DOHH2 (cell line): ENCODE results near the gene TMEM61.

Experiments
- H3F3A ChIP-seq: fragments of 200-600 bp; sonication (generic), shearing (Covaris generic); 2 replicates; pipeline ENCODE4 v1.6.0; 2016; ENCODE audit warnings: antibody characterized with exemption, mild to moderate bottlenecking; ENCODE audit not compliant: control insufficient read depth, insufficient read depth
- H3K27ac ChIP-seq: fragments of 200-600 bp; sonication (generic); 2 replicates; pipeline ENCODE4 v1.5.1; 2014; ENCODE audit warnings: low read depth, mild to moderate bottlenecking, low read length, moderate library complexity
- H3K27me3 ChIP-seq: fragments of 200-600 bp; sonication (generic); 2 replicates; pipeline ENCODE4 v1.6.1; 2014; ENCODE audit warnings: mild to moderate bottlenecking, low read length, mixed read lengths; ENCODE audit not compliant: control insufficient read depth
- H3K36me3 ChIP-seq: fragments of 200-600 bp; sonication (generic); 2 replicates; pipeline ENCODE4 v1.6.1; 2014; ENCODE audit warnings: mild to moderate bottlenecking, low read length, moderate library complexity, mixed read lengths; ENCODE audit not compliant: control insufficient read depth
- H3K4me1 ChIP-seq: fragments of 200-600 bp; sonication (generic); 2 replicates; pipeline ENCODE4 v1.6.1; 2014; ENCODE audit warnings: mild to moderate bottlenecking, low read length, mixed read lengths; ENCODE audit not compliant: control insufficient read depth
- H3K4me2 ChIP-seq: fragments of 200-600 bp; sonication (generic); 2 replicates; pipeline ENCODE4 v1.6.0; 2014; ENCODE audit warnings: mild to moderate bottlenecking, low read length, moderate library complexity
- H3K4me3 ChIP-seq: fragments of 200-600 bp; sonication (generic); 2 replicates; pipeline ENCODE4 v1.5.1; 2014; ENCODE audit warnings: mild to moderate bottlenecking, low read length, mixed read lengths
- H3K79me2 ChIP-seq: fragments of 200-600 bp; sonication (generic); 2 replicates; pipeline ENCODE4 v1.6.1; 2014; ENCODE audit warnings: mild to moderate bottlenecking, low read length, mixed read lengths; ENCODE audit not compliant: control insufficient read depth
- H3K9me2 ChIP-seq: fragments of 200-600 bp; sonication (generic); replicated peaks from 2 replicates; pipeline ENCODE4 v1.6.1; 2014; ENCODE audit warnings: mild to moderate bottlenecking, low read length, mixed read lengths; ENCODE audit not compliant: control insufficient read depth
- H3K9me3 ChIP-seq: fragments of 200-600 bp; sonication (generic); 2 replicates; pipeline ENCODE4 v1.6.1; 2014; ENCODE audit warnings: antibody characterized with exemption, low read length, mixed read lengths; ENCODE audit not compliant: control insufficient read depth, insufficient read depth
- H4K20me1 ChIP-seq: fragments of 200-600 bp; sonication (generic); 2 replicates; pipeline ENCODE4 v1.6.0; 2014; ENCODE audit warnings: low read depth, mild to moderate bottlenecking, antibody characterized with exemption, low read length, moderate library complexity; ENCODE audit not compliant: control insufficient read depth, insufficient read depth
- EZH2phosphoT487 ChIP-seq: fragments of 200-600 bp; sonication (generic); IDR thresholded peaks from 2 replicates; pipeline ENCODE4 v1.6.1; 2017; ENCODE audit warnings: borderline replicate concordance, mild to moderate bottlenecking, antibody characterized with exemption, low read length, moderate library complexity, mixed read lengths
- TF ChIP-seq, protein P1 (sequence below): fragments of 200-600 bp; sonication (generic); IDR thresholded peaks from one replicate; pipeline ENCODE4 v1.5.1; 2014; ENCODE audit warnings: antibody characterized with exemption, mild to moderate bottlenecking, low read depth, low read length; ENCODE audit not compliant: poor library complexity, severe bottlenecking

Gene TMEM61

DNA sequence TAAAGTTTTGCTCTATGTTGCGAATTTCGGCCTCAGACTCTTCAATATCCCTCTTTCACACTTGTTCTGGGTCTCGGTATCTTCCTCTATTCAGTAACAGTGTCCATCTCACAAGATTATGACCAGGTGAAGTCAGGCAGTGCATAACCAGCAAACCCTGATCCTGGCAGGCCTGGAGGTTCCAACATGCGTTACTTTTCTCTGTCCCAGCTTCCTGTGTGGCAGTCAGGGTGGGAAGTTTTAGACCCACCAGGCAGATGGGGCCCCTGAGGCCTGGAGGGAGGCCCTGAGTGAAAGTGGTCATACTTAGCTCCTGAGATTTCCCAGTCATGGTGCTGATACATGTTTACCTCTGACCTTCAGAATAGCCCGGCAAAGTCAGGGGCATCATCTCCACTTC is 5.1 kb downstream of the TMEM61 start:
- no peak for TF ChIP-seq EZH2phosphoT487
- TF ChIP-seq, protein P1, sequence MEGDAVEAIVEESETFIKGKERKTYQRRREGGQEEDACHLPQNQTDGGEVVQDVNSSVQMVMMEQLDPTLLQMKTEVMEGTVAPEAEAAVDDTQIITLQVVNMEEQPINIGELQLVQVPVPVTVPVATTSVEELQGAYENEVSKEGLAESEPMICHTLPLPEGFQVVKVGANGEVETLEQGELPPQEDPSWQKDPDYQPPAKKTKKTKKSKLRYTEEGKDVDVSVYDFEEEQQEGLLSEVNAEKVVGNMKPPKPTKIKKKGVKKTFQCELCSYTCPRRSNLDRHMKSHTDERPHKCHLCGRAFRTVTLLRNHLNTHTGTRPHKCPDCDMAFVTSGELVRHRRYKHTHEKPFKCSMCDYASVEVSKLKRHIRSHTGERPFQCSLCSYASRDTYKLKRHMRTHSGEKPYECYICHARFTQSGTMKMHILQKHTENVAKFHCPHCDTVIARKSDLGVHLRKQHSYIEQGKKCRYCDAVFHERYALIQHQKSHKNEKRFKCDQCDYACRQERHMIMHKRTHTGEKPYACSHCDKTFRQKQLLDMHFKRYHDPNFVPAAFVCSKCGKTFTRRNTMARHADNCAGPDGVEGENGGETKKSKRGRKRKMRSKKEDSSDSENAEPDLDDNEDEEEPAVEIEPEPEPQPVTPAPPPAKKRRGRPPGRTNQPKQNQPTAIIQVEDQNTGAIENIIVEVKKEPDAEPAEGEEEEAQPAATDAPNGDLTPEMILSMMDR = no peak
- Histone ChIP-seq H3K9me2 (no peaks in the 10 kb centered on the region), H4K20me1 (no peaks in the 10 kb centered on the region), H3K9me3 (no peaks in the 10 kb centered on the region), H3K4me2 (no peak overlapping the region), H3K27ac (no peak overlapping the region), H3K4me3 (no peak overlapping the region), H3K27me3 (no peaks in the 10 kb centered on the region), H3K79me2 (no peaks in the 10 kb centered on the region), H3K36me3 (no peaks in the 10 kb centered on the region), H3K4me1 (no peaks in the 10 kb centered on the region), H3F3A (no peaks in the 10 kb centered on the region)

DNA sequence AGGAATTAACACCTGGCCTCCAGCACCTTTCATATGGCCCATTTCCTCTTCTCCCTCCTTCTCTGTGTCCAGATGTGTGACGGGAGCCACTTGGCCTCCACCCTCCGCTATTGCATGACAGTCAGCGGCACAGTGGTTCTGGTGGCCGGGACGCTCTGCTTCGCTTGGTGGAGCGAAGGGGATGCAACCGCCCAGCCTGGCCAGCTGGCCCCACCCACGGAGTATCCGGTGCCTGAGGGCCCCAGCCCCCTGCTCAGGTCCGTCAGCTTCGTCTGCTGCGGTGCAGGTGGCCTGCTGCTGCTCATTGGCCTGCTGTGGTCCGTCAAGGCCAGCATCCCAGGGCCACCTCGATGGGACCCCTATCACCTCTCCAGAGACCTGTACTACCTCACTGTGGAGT is 5.6 kb downstream of the TMEM61 start:
- Histone ChIP-seq H3K4me2 (no peak overlapping the region), H3K36me3 (no peaks in the 10 kb centered on the region), H4K20me1 (no peaks in the 10 kb centered on the region), H3K27ac (no peak overlapping the region), H3K9me2 (no peaks in the 10 kb centered on the region), H3F3A (no peaks in the 10 kb centered on the region), H3K4me3 (no peak overlapping the region), H3K27me3 (no peaks in the 10 kb centered on the region), H3K9me3 (no peaks in the 10 kb centered on the region), H3K4me1 (no peaks in the 10 kb centered on the region), H3K79me2 (no peaks in the 10 kb centered on the region)
- no peak for TF ChIP-seq EZH2phosphoT487
- TF ChIP-seq, protein P1 = no peak

DNA sequence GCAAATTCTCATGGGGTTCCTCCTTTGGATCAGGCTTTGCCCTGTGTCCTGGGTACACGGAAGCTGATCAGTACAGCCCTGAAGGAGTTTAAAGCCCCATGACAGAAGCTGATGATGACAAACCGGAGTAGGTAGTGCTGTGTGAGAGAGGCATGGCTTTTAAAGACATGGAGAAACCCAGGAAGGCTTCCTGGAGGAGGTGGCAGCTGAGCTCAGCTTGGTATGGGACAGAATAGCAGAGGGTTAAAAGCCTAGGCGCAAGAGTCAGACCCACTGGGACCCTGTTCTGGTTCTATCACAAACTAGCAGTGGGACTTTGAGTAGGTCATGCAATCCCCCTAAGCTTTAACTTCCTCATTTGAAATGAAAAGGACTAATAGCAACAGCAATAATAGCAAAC is 6.1 kb downstream of the TMEM61 start:
- H3K79me2 ChIP-seq = no peaks in the 10 kb centered on the region
- H4K20me1 ChIP-seq = no peaks in the 10 kb centered on the region
- TF ChIP-seq, protein P1 = no peak
- TF ChIP-seq EZH2phosphoT487 = no peak
- no peak overlapping the region for H3K27ac ChIP-seq
- no peaks in the 10 kb centered on the region for H3K27me3 ChIP-seq
- no peak overlapping the region for H3K4me2 ChIP-seq
- no peaks in the 10 kb centered on the region for H3K9me3 ChIP-seq
- H3K36me3 ChIP-seq = no peaks in the 10 kb centered on the region
- H3K4me1 ChIP-seq = no peaks in the 10 kb centered on the region
- H3F3A ChIP-seq = no peaks in the 10 kb centered on the region
- no peak overlapping the region for H3K4me3 ChIP-seq
- H3K9me2 ChIP-seq = no peaks in the 10 kb centered on the region

DNA sequence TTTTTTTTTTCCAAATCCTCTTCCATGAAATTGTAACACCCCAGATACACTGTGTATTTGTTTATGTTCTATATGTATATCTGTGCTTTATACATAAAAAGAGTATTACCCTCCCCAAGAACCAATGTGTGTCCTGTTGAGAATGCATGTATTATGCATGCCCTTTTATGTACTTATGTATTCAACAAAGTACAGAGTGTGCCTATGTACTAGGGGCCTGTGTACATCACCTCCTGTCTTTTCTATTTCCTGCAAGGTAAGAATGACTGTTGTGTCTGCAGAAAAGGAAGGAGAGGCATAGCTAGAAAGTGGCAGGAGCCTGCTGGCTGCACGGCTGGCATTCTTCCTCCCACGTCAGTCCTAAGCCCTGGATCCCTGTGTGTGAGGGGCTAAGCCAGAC is 7.0 kb downstream of the TMEM61 start:
- no peak overlapping the region for H3K27ac ChIP-seq
- no peak overlapping the region for H3K4me2 ChIP-seq

More for the DNA sequence above, 7.0 kb downstream of the TMEM61 start:
- Histone ChIP-seq H3K4me3 (no peak overlapping the region), H3F3A (no peaks in the 10 kb centered on the region), H3K36me3 (no peaks in the 10 kb centered on the region), H3K4me1 (no peaks in the 10 kb centered on the region), H4K20me1 (no peaks in the 10 kb centered on the region), H3K27me3 (no peaks in the 10 kb centered on the region), H3K9me2 (no peaks in the 10 kb centered on the region), H3K79me2 (no peaks in the 10 kb centered on the region), H3K9me3 (no peaks in the 10 kb centered on the region)
- TF ChIP-seq, protein P1 = no peak
- no peak for TF ChIP-seq EZH2phosphoT487
